ENCODE results near the gene FYN.

DNA sequence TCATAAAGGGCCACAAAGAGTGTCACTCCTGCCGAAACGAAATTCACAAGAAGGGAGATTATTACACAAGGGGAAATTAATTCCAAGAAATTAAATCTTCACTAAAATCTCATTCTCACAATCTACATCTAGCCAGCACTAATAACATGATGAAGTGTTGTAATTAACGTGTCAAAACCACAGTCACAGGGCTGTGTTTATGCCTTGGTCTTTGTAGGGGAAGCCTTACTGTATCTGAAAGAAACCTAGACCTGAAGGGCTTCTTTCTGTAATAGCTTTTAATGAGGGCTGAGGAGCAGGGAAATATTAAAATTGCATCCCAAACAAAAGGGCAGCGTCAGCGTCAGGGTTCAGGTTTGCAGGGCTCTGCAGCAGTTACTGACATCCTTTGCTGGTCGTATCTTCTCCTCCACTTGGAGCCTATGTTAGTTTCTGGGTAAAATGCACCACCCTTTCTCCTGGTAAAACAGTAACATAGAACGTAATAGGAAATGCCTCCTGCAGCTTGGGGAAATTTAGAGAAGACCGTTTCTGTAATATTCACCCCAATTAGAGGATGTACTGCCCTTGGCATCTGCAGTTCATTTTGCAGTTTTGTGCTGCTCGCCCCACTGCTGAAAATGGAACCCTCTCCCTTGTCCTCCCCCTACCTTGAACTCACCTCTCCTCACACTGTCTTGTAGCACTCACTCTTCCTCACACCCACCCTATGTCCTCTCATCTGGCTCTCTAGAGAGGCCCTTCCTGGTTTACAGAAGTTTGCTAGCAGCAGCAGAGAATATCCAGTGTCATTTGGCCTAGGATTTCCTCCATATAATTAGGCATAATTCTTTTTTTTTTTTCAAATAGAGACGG, 158.6 kb downstream of the FYN start:
- TF ChIP-seq CTCF (optimal IDR thresholded peaks at IDR 0.05 in 1 of 3, IDR thresholded peaks at IDR 0.05 in 1 of 3, conservative IDR thresholded peaks at IDR 0.05 in 1 of 3; ENCODE audit: extremely low read depth in 1 of 3, insufficient read depth in 2 of 3, low read length in 3 of 3) = no peak
- no peak for TF ChIP-seq EZH2 (IDR thresholded peaks at IDR 0.05; ENCODE audit: low read length)
